ENCODE measurements around the gene PAIP2.
"Not testable (repeated sequence)": the region's sequence is repeated elsewhere in the genome, so short reads cannot be mapped to it uniquely, and the experiment has no call there.

PAIP2 gene

DNA sequence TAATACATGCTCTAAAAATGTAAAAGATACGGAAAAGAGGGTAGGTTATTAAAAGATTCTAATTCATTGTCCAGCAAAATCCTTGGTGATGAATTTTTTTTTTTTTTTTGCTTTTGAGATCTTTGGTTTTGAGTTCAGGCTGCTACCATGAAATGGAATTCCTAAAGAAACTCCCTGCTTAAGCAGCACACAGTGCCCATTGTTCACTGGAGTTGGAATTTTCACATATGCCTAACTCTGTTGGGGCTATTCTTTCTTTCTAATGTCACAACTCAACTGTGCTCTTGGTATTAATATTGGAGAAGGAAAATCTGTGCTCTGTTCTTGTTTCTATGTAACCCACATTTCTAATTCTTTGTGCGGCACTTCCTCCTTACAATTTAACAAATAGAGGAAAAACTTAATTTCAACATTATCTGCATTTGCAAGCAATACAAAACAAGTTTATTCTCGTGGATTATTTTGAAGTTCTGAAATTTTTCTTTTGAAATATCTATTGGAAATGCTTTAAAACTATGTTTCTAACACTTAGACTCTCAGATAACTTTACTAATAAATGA lies 26.5 kb upstream of the PAIP2 start:
- no peak for DNase-seq (ENCODE audit: low read depth)

DNA sequence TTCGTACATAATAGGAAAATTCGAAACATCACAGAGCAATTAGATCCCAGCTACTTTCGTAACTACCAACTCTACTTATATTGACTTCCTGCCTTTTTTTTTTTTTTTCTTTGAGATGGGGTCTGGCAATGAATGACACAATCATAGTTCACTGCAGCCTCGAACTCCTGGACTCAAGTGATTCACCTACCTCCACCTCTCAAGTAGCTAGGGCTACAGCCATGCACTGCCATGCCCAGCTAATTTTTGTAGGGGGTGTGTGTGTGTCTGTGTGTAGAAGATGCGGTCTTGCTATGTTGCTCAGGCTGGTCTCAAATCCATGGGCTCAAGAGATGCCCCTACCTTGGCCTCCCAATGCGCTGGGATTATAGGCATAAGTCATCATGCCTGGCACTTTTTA lies 5.8 kb upstream of the PAIP2 start:
- DNase-seq (ENCODE audit: low read depth) = no peak

DNA sequence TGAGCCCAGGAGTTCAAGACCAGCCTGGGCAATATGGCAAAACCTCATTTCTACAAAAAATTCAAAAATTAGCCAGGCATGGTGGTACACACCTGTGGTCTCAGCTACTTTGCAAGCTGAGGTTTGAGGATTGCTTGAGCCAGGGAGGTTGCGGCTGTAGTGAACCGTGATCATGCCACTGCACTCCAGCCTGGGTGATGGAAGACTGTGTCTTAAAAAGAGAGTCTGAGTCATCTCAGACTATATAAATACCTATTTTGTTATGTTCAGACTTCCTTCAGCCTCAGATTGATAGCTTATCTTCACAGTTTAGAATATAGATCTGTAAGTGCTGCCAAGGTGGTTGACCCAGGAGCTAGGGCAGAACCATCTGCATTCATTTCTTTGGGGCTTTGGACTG lies 1.6 kb upstream of the PAIP2 start:
- no peak for DNase-seq (ENCODE audit: low read depth)

DNA sequence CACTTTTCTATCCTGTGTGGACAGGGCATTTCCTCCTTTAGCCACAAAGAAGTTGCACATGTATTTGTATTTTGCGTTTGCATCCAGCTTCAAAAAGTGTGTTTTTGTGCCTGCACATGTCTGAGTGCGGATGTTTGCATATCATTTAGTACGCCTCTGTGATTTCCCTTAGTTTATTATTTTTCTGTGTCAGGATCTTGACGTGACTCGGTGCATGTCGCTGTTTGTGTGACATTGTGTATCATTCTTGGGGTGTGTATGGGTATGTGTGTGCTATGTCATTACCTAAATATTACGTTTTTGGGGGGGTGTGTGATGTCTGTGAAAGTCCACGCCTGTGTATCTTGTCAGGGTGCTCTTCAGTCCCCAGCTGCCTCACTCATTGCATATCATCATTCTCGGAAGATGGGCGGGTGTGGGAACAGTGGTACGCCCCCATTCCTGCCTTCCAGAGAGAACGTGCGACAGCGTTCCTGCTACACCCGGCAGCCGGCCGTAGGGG lies 416 bp upstream of the PAIP2 start:
- DNase-seq (ENCODE audit: low read depth) = no peak

DNA sequence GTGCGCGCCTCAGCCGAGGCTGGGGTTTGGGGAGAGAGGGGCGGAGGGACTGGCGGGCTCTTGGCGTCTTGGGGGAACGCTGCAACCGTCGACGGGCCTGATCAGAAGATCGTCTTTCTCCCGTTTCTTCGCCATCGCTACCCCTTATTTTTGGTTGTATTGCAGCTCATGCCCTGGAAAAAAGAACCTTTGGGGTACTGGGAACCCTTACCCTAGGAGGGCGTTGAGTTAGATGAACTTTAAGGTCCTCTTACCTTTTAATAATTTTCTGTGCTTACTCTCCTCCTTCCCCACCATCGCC lies 719 bp downstream of the PAIP2 start:
- peak; percentile 72 for DNase-seq (ENCODE audit: low read depth)

DNA sequence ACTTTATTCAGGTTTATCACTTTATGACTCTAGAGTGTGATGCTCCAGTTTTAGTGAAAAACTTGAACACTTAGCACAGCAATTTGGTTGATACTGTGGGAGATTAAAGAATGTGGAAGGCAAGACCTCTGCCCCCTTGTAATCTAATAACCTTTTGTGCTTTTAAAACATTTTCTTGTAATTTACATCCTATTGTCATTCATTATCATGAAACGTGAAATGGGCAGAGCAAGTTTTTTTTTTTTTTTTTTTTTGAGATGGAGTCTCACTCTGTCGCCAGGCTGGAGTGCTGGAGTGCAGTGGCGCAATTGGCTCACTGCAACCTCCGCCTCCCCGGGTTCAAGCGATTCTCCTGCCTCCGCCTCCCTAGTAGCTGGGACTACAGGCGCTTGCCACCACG lies 1.8 kb downstream of the PAIP2 start:
- DNase-seq (ENCODE audit: low read depth) = no peak

DNA sequence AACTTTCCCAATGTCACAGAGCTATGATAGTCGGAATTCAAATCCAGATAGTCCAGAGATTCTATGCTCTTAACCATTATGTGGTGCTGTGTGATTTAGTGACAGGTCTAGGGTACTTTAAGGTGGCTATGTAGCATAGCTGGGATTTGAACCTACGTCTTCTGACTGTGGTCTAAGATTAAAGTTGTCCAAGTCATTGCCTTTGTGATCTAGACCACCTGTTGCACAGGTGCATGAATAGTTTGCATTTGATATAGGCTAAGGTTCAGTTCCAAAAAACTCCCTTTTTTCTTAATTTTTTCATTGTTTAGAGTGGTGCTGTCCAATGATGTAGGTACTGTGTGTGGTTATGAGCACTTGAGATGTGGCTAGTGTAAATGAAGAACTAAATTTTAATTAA lies 2.5 kb downstream of the PAIP2 start:
- DNase-seq (ENCODE audit: low read depth) = no peak

DNA sequence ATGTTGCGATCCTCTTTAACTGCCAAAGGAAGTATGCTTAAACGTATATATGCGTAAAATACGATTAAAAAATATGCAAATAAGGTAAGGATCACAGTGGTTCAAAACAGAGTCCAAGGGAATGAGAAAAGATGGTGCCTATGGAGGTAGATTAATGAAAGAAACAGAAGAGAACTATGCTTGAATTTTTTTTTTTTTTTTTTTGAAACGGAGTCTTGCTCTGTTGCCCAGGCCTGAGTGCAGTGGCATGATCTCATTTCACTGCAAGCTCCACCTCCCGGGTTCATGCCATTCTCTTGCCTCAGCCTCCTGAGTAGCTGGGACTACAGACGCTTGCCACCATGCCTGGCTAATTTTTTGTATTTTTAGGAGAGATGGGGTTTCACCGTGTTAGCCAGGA lies 3.8 kb downstream of the PAIP2 start:
- not testable (repeated sequence) for DNase-seq (ENCODE audit: low read depth)

DNA sequence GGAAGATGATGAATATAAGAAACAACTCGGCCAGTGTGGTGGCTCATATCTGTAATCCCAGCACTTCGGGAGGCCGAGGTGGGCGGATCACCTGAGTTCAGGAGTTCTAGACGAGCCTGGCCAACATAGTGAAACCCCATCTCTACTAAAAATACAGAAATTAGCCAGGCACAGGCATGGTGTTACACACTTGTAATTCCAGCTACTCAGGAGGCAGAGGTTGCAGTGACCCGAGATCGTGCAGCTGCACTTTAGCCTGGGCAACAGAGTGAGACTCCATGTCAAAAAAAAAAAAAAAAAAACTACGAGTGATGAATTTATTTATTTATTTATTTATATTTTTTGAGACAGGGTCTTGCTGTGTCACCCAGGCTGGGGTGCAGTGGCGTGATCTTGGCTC lies 6.2 kb downstream of the PAIP2 start:
- not testable (repeated sequence) for DNase-seq (ENCODE audit: low read depth)

DNA sequence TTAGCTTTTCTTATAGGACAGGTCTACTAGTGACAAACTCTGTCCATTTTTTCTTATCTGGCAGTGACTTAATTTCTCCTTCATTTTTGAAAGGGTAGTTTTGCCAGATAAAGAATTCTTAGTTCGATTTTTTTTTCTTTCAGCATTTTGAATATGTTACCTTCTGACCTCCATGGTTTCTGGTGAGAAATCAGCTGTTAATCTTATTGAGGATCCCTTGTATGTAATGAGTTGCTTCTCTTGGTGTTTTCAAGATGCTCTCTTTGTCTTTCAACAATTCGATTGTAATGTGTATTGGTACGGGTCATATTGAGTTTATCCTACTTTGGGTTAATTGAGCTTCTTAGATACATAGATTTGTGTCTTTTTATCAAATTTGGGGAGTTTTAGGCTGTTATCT lies 12.5 kb downstream of the PAIP2 start:
- DNase-seq (ENCODE audit: low read depth) = no peak

DNA sequence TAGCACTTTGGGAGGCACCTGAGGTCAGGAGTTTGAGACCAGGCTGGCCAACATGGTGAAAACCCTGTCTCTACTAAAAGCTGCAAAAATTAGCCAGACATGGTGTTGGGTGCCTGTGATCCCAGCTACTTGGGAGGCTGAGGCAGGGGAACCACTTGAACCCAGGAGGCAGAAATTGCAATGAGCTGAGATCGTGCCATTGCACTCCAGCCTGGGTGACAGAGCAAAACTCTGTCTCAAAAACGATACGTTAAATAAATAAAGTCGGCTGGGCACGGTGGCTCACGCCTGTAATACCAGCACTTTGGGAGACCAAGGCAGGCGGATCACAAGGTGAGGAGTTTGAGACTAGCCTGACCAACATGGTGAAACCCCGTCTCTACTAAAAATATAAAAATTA lies 14.2 kb downstream of the PAIP2 start:
- not testable (repeated sequence) for DNase-seq (ENCODE audit: low read depth)

DNA sequence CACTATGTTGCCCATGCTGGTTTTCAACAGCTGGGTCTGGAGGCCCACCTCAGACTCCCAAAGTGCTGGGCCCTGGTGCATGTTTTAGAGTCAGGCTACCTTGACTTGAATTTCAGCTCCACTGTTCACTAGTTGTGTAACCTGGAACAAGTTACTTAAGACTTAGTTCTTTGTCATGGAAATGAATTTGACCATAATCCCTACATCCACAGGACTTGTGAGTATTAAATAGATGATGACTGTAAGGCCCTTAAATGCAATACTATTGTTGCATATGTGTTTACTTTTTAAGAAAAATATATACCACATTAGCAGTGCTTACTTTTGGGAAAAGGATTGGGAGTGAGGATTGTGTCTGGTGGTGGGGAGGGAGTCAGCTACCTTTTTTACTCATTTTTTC lies 16.4 kb downstream of the PAIP2 start:
- DNase-seq (ENCODE audit: low read depth) = no peak

DNA sequence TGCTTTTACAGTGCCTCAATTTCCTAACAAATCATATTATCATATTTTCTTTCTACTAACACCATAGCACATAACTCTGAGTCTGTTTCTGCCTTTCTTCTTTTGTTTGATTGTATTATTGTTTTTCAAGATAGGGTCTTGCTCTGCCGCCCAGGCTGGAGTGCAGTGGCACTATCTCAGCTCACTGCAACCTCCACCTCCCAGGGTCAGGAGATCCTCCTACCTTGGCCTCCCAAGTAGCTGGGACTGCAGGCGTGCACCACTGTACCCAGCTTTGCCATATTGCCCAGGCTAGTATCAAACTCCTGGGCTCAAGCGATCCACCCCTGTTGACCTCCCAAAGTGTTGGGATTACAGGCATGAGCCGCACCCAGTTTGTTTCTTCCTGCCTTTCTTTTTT lies 18.7 kb downstream of the PAIP2 start:
- no peak for DNase-seq (ENCODE audit: low read depth)

DNA sequence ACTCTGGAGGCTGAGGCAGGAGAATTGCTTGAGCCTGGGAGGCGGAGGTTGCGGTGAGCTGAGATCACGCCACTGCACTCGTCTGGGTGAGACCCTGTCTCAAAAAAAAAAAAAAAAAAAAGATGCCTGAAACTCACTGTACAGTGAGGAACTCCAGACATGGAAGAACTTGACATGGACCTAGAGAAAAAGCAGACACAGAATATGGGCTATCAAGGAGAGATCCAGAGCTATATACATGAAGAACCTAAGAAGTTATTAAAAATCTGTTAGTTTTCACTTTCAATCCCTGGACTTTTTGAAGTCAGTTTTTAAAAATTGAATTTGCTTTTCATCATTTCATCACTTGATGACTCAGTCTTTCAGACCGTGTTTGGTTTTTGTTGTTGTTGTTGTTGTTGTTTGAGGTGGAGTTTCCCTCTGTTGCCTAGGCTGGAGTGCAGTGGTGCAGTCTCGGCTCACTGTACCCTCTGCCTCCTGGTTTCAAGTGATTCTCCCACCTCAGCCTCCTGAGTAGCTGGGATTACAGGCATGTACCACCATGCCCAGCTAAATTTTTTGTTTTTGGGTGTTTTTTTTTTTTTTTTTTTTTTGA lies 20.3 kb downstream of the PAIP2 start:
- no peak for DNase-seq (ENCODE audit: low read depth)

DNA sequence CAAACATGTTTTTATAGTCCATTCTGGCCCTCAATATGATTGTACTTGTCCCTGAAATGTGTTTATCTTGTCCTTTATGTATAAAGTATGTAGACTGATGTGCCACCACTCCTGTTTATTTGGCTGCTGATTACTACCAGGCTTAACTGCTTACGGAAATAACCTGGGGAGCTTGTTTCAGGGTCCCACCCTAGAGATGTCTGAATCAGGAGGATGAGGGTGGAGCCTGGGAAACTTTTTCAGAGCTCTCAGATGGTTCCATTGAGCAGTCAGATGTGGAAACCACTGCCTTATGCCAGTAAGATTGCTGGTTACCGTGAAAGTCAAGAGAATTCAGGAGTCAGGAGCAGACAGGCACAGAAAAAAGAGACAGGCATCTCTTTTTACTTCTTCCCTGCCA lies 22.3 kb downstream of the PAIP2 start:
- no peak for DNase-seq (ENCODE audit: low read depth)

DNA sequence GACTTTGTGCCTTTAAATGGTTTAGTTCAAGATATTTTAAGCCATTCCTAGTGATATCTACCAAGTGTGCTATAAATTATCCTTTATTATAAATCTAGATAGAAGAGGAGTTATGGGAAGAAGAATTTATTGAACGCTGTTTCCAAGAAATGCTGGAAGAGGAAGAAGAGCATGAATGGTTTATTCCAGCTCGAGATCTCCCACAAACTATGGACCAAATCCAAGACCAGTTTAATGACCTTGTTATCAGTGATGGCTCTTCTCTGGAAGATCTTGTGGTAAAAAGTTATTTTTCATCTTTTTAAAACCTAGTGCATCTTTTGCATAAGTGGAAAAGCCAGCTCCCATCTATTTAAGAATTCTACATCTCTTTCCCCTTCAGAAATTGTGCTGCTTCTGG lies 22.8 kb downstream of the PAIP2 start:
- DNase-seq (ENCODE audit: low read depth) = no peak

DNA sequence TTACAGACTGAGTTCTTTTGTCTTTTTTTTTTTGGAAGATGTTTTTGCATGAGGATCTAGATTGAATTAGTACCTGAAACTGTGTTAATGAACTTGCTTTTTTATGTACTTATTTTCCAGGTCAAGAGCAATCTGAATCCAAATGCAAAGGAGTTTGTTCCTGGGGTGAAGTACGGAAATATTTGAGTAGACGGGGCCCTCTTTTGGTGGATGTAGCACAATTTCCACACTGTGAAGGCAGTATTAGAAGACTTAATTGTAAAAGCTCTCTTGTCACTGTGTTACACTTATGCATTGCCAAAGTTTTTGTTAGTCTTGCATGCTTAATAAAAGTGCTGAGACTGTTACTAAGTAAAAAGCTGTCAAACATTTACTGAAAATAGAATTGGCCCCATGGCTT lies 27.0 kb downstream of the PAIP2 start:
- no peak for DNase-seq (ENCODE audit: low read depth)

DNA sequence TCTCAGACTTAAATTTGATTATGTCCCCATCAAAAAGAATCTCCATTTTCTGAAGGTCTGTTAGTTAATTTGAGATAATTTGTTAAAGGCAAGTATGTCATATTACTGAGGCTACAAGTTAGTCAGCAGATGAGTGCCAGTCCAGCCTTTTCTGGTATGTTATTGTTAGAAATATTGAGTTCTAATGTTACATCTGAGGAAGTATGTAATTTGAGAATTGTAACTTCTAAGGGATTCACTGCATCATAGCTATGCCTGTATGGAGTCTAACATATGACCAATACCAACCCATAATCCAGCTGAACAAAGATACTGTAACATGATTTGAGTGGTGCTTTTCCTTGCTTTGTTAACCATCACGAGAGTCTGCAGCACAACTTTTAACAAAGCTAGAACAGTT lies 27.5 kb downstream of the PAIP2 start:
- no peak for DNase-seq (ENCODE audit: low read depth)

DNA sequence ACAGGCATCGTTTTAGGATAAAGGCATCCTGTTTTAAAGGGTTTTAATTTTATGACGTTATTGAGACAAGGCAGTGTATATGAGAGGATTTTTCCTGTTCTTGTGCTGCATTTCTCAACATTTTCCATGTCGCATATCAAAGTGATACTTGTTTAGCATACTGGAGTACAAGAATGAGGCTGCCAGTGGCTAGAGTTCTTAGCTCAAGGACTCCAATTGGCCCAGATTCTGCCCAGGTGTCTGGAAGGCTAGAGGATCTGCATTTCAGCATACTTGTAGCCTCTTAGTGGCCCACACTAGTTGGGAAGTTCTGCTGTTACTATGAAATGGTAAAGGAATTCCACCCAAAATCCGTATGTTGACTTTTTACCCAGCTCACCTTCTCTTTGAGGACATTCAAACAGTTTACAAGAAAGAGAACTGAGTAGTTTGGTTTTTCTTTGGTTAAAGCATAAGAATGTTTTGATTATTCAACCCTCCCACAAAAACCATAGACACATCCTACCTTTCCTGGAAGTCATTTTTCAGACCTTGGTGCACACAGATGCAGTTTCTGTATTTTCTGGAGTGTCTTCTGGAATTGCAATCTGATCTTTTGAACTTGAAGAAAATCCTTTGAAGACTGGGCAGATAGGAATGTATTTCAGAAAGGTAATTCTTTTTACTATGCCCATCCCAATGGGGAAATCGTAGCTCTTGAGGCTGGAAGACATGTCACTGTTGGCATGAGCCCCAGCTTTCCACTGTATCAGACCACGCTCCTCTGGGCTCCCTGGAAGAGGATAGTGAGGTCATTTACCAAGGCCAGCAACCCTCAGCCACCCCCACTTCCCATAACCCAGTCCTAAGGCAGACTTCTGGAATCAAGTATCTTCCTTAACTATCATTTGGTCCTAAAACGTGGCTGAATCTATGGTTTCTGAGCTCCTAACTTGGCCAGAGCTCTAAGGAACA lies 30.1 kb downstream of the PAIP2 start:
- DNase-seq (ENCODE audit: low read depth) = no peak

DNA sequence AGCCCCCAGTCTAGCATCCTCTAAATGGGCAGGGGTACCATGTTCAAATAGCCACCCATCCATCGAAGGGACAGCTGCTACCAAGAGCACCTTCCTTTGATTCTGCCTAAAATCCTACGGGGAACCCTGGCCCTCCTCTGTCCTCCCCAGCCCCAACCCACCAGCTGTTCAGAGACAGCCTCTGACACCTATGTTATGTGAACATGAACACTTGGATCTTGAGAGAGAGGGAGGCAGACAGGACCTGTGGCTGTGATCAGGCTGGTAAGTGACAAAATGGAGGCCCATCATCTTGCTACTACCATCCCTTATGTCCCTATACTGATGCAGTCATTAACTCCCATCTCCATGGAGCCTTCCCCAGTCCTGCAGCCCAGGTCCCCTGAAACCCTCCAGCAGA lies 33.3 kb downstream of the PAIP2 start:
- DNase-seq (ENCODE audit: low read depth) = no peak

DNA sequence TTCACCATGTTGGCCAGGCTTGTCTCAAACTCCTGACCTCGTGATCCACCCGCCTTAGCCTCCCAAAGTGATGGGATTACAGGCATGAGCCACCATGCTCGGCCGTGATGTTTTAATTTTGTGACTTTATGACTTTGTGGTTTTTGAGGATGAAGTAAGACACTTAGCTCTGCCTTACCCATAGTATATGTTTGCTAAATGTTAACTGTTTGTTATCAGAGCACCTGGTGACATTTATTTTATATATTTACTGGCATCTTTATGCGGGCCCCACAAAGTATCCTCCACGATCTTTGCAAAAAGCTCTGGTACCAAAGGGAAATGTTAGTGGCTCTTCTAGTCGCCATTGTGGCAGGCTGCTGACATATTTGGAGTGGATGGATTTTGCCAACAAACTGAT lies 34.7 kb downstream of the PAIP2 start:
- no peak for DNase-seq (ENCODE audit: low read depth)

DNA sequence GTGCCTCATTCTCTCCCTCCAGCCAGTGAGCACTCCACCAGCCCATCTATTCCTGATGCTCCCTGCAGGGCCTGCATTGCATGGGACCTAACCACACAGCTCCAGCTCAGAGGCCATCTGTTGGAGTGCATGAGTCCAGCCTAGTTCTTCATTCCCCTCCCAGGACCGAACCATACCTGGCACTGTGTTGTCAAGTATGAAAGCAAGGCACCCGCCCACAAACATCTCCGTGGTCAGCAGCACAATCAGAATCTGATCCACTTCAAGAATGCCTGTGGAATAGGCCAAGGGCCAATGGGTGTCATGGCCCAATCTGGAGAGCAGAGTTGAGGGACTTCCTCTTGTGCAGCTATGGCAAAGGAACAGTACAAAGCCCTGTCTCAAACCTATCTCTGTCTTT lies 35.6 kb downstream of the PAIP2 start:
- no peak for DNase-seq (ENCODE audit: low read depth)

DNA sequence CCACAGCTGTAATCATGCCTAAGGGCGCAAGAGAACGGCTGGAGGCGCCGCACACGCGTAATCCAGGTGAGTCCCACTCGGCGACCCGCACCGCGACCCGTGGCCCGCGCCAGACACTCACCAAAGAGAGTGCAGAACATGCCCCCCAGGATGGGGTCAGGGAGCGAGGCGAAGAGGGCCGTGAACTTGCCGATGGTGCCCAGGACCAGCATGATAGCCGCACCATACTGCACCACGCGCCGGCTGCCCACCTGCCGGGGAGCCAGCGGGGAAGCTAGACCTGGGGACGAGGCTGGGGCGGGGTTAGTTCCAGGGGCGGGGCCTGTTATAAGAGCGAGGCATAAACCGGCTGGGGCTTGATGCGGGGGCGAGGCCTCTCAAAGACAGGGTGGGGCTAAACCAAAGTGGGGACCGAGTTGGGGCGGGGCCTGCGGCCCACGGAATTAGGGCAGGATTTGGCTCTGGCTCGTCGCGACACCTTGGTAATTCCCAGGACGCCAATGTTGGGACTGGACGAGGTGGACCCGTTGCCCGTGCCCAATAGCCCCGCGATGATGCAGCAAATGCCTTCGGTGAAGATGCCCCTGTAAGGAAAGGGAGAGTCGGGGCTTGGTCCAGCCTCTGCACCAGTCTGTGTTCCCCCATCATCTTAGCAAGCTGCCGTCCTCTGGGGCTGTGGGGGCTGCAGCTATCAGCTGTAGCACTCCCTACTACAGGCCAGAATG lies 36.6 kb downstream of the PAIP2 start:
- DNase-seq (ENCODE audit: low read depth) = no peak
